ENCODE results near the gene SCARB1. TPM values are rescaled to one million over a fixed set of nuclear protein-coding genes. Genes with fewer than 3 reads are reported as not detected.

SCARB1 gene
- total and polyA plus RNA-seq, 9 of the 15 experiments (the other 6 are each of a cell fraction or from before 2014, with no cell fraction given), result 0.56 to 157 (median 52.8) TPM

DNA sequence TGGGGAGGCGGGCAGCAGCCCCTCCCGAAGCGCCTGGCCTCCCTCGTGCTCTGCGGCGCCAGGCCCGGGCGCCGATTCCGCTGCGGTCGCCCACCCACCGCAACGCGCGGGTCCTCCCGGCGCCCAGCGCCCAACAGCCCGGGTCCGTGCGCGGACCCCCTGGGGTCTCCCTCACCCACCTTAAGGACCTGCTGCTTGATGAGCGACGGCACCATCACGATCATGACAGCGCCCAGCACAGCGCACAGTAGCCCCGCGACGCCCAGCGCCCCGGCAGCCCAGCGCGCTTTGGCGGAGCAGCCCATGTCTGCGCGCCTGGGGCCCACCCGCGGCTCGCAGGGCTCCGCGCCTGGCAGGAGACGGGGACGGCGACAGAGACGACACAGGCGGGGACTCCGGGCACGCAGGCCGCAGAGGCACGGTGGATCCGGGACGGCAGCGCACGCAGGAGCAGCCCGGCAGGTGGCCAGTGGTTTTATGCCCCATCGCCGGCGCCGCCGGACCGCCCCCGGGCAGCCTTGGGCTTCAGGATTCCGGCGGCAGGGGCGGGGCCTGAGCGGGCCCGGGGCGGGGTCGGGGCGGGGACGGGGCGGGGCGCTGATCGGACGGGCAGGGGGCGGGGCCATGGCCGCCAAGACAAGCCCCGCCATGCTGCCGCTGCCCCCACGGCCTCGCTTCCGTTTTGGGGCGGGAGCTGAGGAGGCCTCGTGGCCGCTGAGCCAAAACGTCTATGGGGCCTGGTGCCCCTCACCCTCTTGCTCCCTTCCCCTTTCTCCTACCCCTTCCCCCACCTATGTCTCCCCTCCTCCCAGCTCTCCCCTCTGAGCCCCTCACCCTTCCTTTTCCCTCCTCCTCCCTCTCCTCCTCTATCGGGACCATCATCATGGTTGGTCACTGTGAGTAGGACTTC lies at the start of gene SCARB1 (continued):
- TF ChIP-seq, protein P1, sequence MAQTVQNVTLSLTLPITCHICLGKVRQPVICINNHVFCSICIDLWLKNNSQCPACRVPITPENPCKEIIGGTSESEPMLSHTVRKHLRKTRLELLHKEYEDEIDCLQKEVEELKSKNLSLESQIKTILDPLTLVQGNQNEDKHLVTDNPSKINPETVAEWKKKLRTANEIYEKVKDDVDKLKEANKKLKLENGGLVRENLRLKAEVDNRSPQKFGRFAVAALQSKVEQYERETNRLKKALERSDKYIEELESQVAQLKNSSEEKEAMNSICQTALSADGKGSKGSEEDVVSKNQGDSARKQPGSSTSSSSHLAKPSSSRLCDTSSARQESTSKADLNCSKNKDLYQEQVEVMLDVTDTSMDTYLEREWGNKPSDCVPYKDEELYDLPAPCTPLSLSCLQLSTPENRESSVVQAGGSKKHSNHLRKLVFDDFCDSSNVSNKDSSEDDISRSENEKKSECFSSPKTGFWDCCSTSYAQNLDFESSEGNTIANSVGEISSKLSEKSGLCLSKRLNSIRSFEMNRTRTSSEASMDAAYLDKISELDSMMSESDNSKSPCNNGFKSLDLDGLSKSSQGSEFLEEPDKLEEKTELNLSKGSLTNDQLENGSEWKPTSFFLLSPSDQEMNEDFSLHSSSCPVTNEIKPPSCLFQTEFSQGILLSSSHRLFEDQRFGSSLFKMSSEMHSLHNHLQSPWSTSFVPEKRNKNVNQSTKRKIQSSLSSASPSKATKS (CRISPR knock-in tag; IDR thresholded peaks at IDR 0.05), result no peak
- no peak for TF ChIP-seq ZNF12 (CRISPR knock-in tag; IDR thresholded peaks at IDR 0.05)
- TF ChIP-seq, protein P2, sequence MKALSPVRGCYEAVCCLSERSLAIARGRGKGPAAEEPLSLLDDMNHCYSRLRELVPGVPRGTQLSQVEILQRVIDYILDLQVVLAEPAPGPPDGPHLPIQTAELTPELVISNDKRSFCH (CRISPR knock-in tag; IDR thresholded peaks at IDR 0.05), result no peak
- TF ChIP-seq, protein P2 (tag; IDR thresholded peaks at IDR 0.05), result 0 out of 2 replicates have a peak, but pooled peaks have one; percentile 16
- no peak for TF ChIP-seq WHSC1 (IDR thresholded peaks at IDR 0.05; ENCODE audit: low read length)
- TF ChIP-seq, protein P3, sequence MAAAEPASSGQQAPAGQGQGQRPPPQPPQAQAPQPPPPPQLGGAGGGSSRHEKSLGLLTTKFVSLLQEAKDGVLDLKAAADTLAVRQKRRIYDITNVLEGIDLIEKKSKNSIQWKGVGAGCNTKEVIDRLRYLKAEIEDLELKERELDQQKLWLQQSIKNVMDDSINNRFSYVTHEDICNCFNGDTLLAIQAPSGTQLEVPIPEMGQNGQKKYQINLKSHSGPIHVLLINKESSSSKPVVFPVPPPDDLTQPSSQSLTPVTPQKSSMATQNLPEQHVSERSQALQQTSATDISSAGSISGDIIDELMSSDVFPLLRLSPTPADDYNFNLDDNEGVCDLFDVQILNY (CRISPR knock-in tag; IDR thresholded peaks at IDR 0.05), result no peak
- TF ChIP-seq, protein P4, sequence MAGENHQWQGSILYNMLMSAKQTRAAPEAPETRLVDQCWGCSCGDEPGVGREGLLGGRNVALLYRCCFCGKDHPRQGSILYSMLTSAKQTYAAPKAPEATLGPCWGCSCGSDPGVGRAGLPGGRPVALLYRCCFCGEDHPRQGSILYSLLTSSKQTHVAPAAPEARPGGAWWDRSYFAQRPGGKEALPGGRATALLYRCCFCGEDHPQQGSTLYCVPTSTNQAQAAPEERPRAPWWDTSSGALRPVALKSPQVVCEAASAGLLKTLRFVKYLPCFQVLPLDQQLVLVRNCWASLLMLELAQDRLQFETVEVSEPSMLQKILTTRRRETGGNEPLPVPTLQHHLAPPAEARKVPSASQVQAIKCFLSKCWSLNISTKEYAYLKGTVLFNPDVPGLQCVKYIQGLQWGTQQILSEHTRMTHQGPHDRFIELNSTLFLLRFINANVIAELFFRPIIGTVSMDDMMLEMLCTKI (IDR thresholded peaks at IDR 0.05; ENCODE audit: partially characterized antibody), result no peak
- TF ChIP-seq, protein P5, sequence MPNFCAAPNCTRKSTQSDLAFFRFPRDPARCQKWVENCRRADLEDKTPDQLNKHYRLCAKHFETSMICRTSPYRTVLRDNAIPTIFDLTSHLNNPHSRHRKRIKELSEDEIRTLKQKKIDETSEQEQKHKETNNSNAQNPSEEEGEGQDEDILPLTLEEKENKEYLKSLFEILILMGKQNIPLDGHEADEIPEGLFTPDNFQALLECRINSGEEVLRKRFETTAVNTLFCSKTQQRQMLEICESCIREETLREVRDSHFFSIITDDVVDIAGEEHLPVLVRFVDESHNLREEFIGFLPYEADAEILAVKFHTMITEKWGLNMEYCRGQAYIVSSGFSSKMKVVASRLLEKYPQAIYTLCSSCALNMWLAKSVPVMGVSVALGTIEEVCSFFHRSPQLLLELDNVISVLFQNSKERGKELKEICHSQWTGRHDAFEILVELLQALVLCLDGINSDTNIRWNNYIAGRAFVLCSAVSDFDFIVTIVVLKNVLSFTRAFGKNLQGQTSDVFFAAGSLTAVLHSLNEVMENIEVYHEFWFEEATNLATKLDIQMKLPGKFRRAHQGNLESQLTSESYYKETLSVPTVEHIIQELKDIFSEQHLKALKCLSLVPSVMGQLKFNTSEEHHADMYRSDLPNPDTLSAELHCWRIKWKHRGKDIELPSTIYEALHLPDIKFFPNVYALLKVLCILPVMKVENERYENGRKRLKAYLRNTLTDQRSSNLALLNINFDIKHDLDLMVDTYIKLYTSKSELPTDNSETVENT (CRISPR knock-in tag; IDR thresholded peaks at IDR 0.05), result no peak
- TF ChIP-seq, protein P6, sequence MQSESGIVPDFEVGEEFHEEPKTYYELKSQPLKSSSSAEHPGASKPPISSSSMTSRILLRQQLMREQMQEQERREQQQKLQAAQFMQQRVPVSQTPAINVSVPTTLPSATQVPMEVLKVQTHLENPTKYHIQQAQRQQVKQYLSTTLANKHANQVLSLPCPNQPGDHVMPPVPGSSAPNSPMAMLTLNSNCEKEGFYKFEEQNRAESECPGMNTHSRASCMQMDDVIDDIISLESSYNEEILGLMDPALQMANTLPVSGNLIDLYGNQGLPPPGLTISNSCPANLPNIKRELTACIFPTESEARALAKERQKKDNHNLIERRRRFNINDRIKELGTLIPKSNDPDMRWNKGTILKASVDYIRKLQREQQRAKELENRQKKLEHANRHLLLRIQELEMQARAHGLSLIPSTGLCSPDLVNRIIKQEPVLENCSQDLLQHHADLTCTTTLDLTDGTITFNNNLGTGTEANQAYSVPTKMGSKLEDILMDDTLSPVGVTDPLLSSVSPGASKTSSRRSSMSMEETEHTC (IDR thresholded peaks at IDR 0.05), result no peak
- 0 out of 2 replicates have a peak, but pooled peaks have one; percentile 37 for TF ChIP-seq NR4A1 (CRISPR knock-in tag; IDR thresholded peaks at IDR 0.05)
- TF ChIP-seq NR4A1 (tag; IDR thresholded peaks at IDR 0.05), result no peak; the same call in 1 of the 2 replicates
- TF ChIP-seq LARP7 (IDR thresholded peaks at IDR 0.05), result 0 out of 2 replicates have a peak, but pooled peaks have one; percentile 89
- TF ChIP-seq RB1 (IDR thresholded peaks at IDR 0.05; ENCODE audit: low read depth), result peak; percentile 76
- peak; percentile 9; the same call in 1 of the 2 replicates for TF ChIP-seq MTA2 (IDR thresholded peaks at IDR 0.05; ENCODE audit: low read depth)
- no peak for TF ChIP-seq ETV5 (CRISPR knock-in tag; IDR thresholded peaks at IDR 0.05; ENCODE audit: low read depth)
- TF ChIP-seq RBM15 (IDR thresholded peaks at IDR 0.05; ENCODE audit: insufficient read depth, low read length), result no peak
- TF ChIP-seq TAF7 (tag; IDR thresholded peaks at IDR 0.05), result peak; percentile 64
- 0 out of 2 replicates have a peak, but pooled peaks have one; percentile 27 for TF ChIP-seq MED1 (CRISPR knock-in tag; IDR thresholded peaks at IDR 0.05; ENCODE audit: borderline replicate concordance)
- no peak for TF ChIP-seq CBFB (CRISPR knock-in tag; IDR thresholded peaks at IDR 0.05)
